HG03442 (cell line): Measurements from ENCODE around the gene LEF1.

ENCODE experiments used
- ATAC-seq: cut with Tn5 transposase; IDR thresholded peaks from one replicate; pipeline ENCODE4 v1.9.1; 2021; ENCODE audit warnings: mild to moderate bottlenecking, moderate library complexity; ENCODE audit not compliant: unreplicated experiment

LEF1 gene

GRCh38 chr4:108004646-108005045, 164.1 kb downstream of the LEF1 start:
- ATAC-seq = no peak

- peak; percentile 42 for ATAC-seq
Measured at GRCh38 chr4:108003982-108004515, 164.7 kb downstream of the LEF1 start.

GRCh38 chr4:108001540-108002135, 167.1 kb downstream of the LEF1 start:
- ATAC-seq = no peak

GRCh38 chr4:107999932-108000539, 168.7 kb downstream of the LEF1 start:
- ATAC-seq = no peak

GRCh38 chr4:107997794-107998193, 170.9 kb downstream of the LEF1 start:
- ATAC-seq = no peak
